ENCODE measurements around the gene POLR1B. TPM values are rescaled to one million over a fixed set of nuclear protein-coding genes. Genes with fewer than 3 reads are reported as not detected.
"Not testable (repeated sequence)": the region's sequence is repeated elsewhere in the genome, so short reads cannot be mapped to it uniquely, and the experiment has no call there.

Gene POLR1B
- total and polyA plus RNA-seq, 2 experiments from 2014 or later, result 15.4 to 58.3 TPM

DNA sequence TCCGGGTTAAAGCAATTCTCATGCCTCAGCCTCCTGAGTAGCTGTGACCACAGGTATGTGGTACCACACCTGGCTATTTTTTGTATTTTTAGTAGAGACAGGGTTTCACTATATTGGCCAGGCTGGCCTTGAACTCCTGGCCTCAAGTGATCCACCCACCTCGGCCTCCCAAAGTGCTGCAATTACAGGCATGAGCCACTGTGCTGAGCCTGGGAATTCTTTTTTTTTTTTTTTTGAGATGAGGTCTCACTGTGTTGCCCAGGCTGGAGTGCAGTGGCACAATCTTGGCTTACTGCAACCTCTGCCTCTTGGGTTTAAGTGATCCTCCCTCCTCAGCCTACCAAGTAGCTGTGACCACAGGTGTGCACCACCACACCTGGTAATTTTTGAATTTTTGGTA is 73.5 kb downstream of the POLR1B start:
- not testable (repeated sequence) for ATAC-seq; H3K27ac ChIP-seq (ENCODE audit: low read depth); DNase-seq (ENCODE audit: low spot score)

DNA sequence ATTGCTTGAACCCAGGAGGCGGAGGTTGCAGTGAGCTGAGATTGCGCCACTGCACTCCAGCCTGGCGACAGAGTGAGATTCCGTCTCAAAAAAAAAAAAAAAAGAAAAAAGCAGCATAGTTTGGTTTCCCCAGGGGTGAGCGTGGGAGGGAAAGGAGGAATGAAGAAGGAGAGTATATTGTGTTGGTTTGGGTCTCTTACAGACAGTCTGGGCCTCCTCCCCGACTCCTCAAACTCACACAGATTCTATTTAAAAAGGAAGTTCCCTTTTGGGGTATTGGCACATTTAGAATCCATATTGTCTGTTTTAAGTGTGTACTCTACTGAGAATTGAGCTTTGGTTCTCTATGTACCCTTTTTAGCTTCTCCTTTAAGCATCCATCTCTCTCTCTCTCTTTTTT is 76.1 kb downstream of the POLR1B start:
- H3K9me3 Mint-ChIP-seq, result peaks cover 3% of the 10 kb centered on the region; the same call in 1 of the 3 replicates
- no peaks in the 10 kb centered on the region for H4K20me1 ChIP-seq (replicated peaks; ENCODE audit: insufficient read depth)
- ATAC-seq (no peak), DNase-seq (ENCODE audit: low spot score) (no peak)
- H2AFZ ChIP-seq, result 0 out of 2 replicates have a peak overlapping the region, but pooled peaks have one; percentile 32
- peaks cover 14% of the 10 kb centered on the region for H3K27me3 Mint-ChIP-seq (ENCODE audit: insufficient read depth, low read depth, poor library complexity)
- H3K4me1 Mint-ChIP-seq, result peaks cover 30% of the 10 kb centered on the region
- H3K27ac Mint-ChIP-seq, result no peak overlapping the region
- H3K36me3 Mint-ChIP-seq (ENCODE audit: low read depth), result no peaks in the 10 kb centered on the region
- H3K27me3 ChIP-seq (ENCODE audit: insufficient read depth), result no peaks in the 10 kb centered on the region
- H3K27ac ChIP-seq (ENCODE audit: low read depth), result no peak overlapping the region
- no peaks in the 10 kb centered on the region; the same call in none of the 2 replicates for H3K4me1 ChIP-seq (ENCODE audit: insufficient read depth)
- H3K9me2 ChIP-seq (ENCODE audit: insufficient read depth), result no peaks in the 10 kb centered on the region
- H3K79me2 ChIP-seq (replicated peaks; ENCODE audit: insufficient read depth), result no peaks in the 10 kb centered on the region
- H3F3A ChIP-seq (replicated peaks; ENCODE audit: low read depth), result no peaks in the 10 kb centered on the region
- H3K4me2 ChIP-seq, result no peak overlapping the region
- no peak overlapping the region for H3K4me3 ChIP-seq
- no peak overlapping the region for H3K4me3 Mint-ChIP-seq
- no peaks in the 10 kb centered on the region for H3K36me3 ChIP-seq (ENCODE audit: insufficient read depth)
- TF ChIP-seq JUNB (IDR thresholded peaks at IDR 0.05; ENCODE audit: unreplicated experiment), result no peak
- TF ChIP-seq, protein P1, sequence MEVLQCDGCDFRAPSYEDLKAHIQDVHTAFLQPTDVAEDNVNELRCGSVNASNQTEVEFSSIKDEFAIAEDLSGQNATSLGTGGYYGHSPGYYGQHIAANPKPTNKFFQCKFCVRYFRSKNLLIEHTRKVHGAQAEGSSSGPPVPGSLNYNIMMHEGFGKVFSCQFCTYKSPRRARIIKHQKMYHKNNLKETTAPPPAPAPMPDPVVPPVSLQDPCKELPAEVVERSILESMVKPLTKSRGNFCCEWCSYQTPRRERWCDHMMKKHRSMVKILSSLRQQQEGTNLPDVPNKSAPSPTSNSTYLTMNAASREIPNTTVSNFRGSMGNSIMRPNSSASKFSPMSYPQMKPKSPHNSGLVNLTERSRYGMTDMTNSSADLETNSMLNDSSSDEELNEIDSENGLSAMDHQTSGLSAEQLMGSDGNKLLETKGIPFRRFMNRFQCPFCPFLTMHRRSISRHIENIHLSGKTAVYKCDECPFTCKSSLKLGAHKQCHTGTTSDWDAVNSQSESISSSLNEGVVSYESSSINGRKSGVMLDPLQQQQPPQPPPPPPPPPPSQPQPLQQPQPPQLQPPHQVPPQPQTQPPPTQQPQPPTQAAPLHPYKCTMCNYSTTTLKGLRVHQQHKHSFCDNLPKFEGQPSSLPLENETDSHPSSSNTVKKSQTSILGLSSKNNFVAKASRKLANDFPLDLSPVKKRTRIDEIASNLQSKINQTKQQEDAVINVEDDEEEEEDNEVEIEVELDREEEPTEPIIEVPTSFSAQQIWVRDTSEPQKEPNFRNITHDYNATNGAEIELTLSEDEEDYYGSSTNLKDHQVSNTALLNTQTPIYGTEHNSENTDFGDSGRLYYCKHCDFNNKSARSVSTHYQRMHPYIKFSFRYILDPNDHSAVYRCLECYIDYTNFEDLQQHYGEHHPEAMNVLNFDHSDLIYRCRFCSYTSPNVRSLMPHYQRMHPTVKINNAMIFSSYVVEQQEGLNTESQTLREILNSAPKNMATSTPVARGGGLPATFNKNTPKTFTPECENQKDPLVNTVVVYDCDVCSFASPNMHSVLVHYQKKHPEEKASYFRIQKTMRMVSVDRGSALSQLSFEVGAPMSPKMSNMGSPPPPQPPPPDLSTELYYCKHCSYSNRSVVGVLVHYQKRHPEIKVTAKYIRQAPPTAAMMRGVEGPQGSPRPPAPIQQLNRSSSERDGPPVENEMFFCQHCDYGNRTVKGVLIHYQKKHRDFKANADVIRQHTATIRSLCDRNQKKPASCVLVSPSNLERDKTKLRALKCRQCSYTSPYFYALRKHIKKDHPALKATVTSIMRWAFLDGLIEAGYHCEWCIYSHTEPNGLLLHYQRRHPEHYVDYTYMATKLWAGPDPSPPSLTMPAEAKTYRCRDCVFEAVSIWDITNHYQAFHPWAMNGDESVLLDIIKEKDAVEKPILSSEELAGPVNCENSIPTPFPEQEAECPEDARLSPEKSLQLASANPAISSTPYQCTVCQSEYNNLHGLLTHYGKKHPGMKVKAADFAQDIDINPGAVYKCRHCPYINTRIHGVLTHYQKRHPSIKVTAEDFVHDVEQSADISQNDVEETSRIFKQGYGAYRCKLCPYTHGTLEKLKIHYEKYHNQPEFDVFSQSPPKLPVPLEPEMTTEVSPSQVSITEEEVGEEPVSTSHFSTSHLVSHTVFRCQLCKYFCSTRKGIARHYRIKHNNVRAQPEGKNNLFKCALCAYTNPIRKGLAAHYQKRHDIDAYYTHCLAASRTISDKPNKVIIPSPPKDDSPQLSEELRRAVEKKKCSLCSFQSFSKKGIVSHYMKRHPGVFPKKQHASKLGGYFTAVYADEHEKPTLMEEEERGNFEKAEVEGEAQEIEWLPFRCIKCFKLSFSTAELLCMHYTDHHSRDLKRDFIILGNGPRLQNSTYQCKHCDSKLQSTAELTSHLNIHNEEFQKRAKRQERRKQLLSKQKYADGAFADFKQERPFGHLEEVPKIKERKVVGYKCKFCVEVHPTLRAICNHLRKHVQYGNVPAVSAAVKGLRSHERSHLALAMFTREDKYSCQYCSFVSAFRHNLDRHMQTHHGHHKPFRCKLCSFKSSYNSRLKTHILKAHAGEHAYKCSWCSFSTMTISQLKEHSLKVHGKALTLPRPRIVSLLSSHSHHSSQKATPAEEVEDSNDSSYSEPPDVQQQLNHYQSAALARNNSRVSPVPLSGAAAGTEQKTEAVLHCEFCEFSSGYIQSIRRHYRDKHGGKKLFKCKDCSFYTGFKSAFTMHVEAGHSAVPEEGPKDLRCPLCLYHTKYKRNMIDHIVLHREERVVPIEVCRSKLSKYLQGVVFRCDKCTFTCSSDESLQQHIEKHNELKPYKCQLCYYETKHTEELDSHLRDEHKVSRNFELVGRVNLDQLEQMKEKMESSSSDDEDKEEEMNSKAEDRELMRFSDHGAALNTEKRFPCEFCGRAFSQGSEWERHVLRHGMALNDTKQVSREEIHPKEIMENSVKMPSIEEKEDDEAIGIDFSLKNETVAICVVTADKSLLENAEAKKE (CRISPR knock-in tag; IDR thresholded peaks at IDR 0.05), result no peak
- TF ChIP-seq ZNF114 (CRISPR knock-in tag; IDR thresholded peaks at IDR 0.05), result no peak
- no peak for TF ChIP-seq ZNF331 (CRISPR knock-in tag; IDR thresholded peaks at IDR 0.05; ENCODE audit: low read depth)
- no peak for TF ChIP-seq STAT1 (IDR thresholded peaks at IDR 0.05; ENCODE audit: unreplicated experiment)
- no peak for TF ChIP-seq NANOG (IDR thresholded peaks at IDR 0.05; ENCODE audit: borderline replicate concordance)
- no peak for TF ChIP-seq EZH2 (IDR thresholded peaks at IDR 0.05; ENCODE audit: low read depth, unreplicated experiment)
- no peak for TF ChIP-seq POLR2AphosphoS5 (IDR thresholded peaks at IDR 0.05; ENCODE audit: low read depth)
- TF ChIP-seq, protein P2, sequence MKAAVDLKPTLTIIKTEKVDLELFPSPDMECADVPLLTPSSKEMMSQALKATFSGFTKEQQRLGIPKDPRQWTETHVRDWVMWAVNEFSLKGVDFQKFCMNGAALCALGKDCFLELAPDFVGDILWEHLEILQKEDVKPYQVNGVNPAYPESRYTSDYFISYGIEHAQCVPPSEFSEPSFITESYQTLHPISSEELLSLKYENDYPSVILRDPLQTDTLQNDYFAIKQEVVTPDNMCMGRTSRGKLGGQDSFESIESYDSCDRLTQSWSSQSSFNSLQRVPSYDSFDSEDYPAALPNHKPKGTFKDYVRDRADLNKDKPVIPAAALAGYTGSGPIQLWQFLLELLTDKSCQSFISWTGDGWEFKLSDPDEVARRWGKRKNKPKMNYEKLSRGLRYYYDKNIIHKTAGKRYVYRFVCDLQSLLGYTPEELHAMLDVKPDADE (IDR thresholded peaks at IDR 0.05), result no peak
- no peak for TF ChIP-seq CREB1 (CRISPR knock-in tag; IDR thresholded peaks at IDR 0.05; ENCODE audit: low read depth)
- TF ChIP-seq EZH2phosphoT487 (IDR thresholded peaks at IDR 0.05; ENCODE audit: unreplicated experiment), result no peak
- TF ChIP-seq, protein P3, sequence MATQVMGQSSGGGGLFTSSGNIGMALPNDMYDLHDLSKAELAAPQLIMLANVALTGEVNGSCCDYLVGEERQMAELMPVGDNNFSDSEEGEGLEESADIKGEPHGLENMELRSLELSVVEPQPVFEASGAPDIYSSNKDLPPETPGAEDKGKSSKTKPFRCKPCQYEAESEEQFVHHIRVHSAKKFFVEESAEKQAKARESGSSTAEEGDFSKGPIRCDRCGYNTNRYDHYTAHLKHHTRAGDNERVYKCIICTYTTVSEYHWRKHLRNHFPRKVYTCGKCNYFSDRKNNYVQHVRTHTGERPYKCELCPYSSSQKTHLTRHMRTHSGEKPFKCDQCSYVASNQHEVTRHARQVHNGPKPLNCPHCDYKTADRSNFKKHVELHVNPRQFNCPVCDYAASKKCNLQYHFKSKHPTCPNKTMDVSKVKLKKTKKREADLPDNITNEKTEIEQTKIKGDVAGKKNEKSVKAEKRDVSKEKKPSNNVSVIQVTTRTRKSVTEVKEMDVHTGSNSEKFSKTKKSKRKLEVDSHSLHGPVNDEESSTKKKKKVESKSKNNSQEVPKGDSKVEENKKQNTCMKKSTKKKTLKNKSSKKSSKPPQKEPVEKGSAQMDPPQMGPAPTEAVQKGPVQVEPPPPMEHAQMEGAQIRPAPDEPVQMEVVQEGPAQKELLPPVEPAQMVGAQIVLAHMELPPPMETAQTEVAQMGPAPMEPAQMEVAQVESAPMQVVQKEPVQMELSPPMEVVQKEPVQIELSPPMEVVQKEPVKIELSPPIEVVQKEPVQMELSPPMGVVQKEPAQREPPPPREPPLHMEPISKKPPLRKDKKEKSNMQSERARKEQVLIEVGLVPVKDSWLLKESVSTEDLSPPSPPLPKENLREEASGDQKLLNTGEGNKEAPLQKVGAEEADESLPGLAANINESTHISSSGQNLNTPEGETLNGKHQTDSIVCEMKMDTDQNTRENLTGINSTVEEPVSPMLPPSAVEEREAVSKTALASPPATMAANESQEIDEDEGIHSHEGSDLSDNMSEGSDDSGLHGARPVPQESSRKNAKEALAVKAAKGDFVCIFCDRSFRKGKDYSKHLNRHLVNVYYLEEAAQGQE (IDR thresholded peaks at IDR 0.05; ENCODE audit: unreplicated experiment), result no peak

More for the DNA sequence above, 73.5 kb downstream of the POLR1B start:
- not testable (repeated sequence) for H3K4me3 Mint-ChIP-seq; H3K79me2 ChIP-seq (replicated peaks; ENCODE audit: insufficient read depth); H3K27me3 ChIP-seq (ENCODE audit: insufficient read depth); H3K27ac Mint-ChIP-seq; H2AFZ ChIP-seq; H3K4me1 ChIP-seq (ENCODE audit: insufficient read depth); H3K4me3 ChIP-seq; H3K27me3 Mint-ChIP-seq (ENCODE audit: insufficient read depth, low read depth, poor library complexity); H3K4me2 ChIP-seq; H3K9me2 ChIP-seq (ENCODE audit: insufficient read depth); H4K20me1 ChIP-seq (replicated peaks; ENCODE audit: insufficient read depth); H3F3A ChIP-seq (replicated peaks; ENCODE audit: low read depth); H3K36me3 Mint-ChIP-seq (ENCODE audit: low read depth); H3K36me3 ChIP-seq (ENCODE audit: insufficient read depth); H3K9me3 Mint-ChIP-seq
- peaks cover 16% of the 10 kb centered on the region; the same call in 2 of the 3 replicates for H3K4me1 Mint-ChIP-seq

Data from GM23338 (cell line).